OCI-LY7 (cell line): ENCODE data around the gene MYZAP. TPM values are rescaled to one million over a fixed set of nuclear protein-coding genes. Genes with fewer than 3 reads are reported as not detected.

Experiments
- BruUV-seq: library from RNA; stranded (reverse); fragments of 400-500 nt; replicated peaks from 2 replicates; lab custom pipeline; 2021; lab: Mats Ljungman, UMichigan
- CTCF ChIA-PET: fragments of 300-600 bp; sonication (Branson Sonifier 250); formaldehyde crosslinking; loops from one replicate; lab custom pipeline; 2022; ENCODE audit warnings: antibody characterized with exemption; ENCODE audit not compliant: unreplicated experiment; lab: Charles Lee
- POLR2A ChIA-PET: fragments of 300-600 bp; sonication (Branson Sonifier 250); formaldehyde crosslinking; loops from one replicate; lab custom pipeline; 2022; ENCODE audit warnings: antibody characterized with exemption; lab: Charles Lee
- DNase-seq: peaks from one replicate; pipeline ENCODE4 v3.0.0-alpha.2; 2015; ENCODE audit warnings: low spot score
- H2AFZ ChIP-seq: fragments of 200-600 bp; sonication (generic), shearing (Covaris generic); 2 replicates; pipeline ENCODE4 v1.6.1; 2014; ENCODE audit warnings: mild to moderate bottlenecking, antibody characterized with exemption, low read length, moderate library complexity
- H3K27ac ChIP-seq: fragments of 200-600 bp; sonication (generic); 2 replicates; pipeline ENCODE4 v1.5.1; 2014; ENCODE audit warnings: mixed run types, low read depth, mild to moderate bottlenecking, moderate library complexity, low read length, inconsistent platforms; ENCODE audit not compliant: poor library complexity, severe bottlenecking
- H3K36me3 ChIP-seq: fragments of 200-600 bp; sonication (generic); 2 replicates; pipeline ENCODE4 v1.6.1; 2014; ENCODE audit warnings: mild to moderate bottlenecking, antibody characterized with exemption, low read length, moderate library complexity, mixed read lengths; ENCODE audit not compliant: insufficient read depth
- H3K4me1 ChIP-seq: fragments of 200-600 bp; sonication (generic); 2 replicates; pipeline ENCODE4 v1.5.1; 2014; ENCODE audit warnings: mild to moderate bottlenecking, low read length; ENCODE audit not compliant: insufficient read depth, poor library complexity, severe bottlenecking
- H3K4me2 ChIP-seq: fragments of 200-600 bp; sonication (generic); 2 replicates; pipeline ENCODE4 v1.6.1; 2014; ENCODE audit warnings: mild to moderate bottlenecking, low read length
- H3K4me3 ChIP-seq: fragments of 200-600 bp; sonication (generic); 2 replicates; pipeline ENCODE4 v1.5.1; 2014; ENCODE audit warnings: mild to moderate bottlenecking, low read depth, low read length; ENCODE audit not compliant: poor library complexity, severe bottlenecking
- H3K79me2 ChIP-seq: fragments of 200-600 bp; sonication (generic); 2 replicates; pipeline ENCODE4 v1.6.1; 2016; ENCODE audit warnings: low read depth, mild to moderate bottlenecking, low read length, moderate library complexity, mixed read lengths; ENCODE audit not compliant: insufficient read depth
- H3K9me2 ChIP-seq: fragments of 200-600 bp; sonication (generic); 2 replicates; pipeline ENCODE4 v1.6.1; 2016; ENCODE audit warnings: mild to moderate bottlenecking, low read length, mixed read lengths; ENCODE audit not compliant: insufficient read depth
- H3K9me3 ChIP-seq: fragments of 200-600 bp; sonication (generic); 2 replicates; pipeline ENCODE4 v1.6.1; 2014; ENCODE audit warnings: mild to moderate bottlenecking, mixed run types, low read length, mixed read lengths
- H4K20me1 ChIP-seq: fragments of 200-600 bp; sonication (generic); 2 replicates; pipeline ENCODE4 v1.6.1; 2014; ENCODE audit warnings: mild to moderate bottlenecking, antibody characterized with exemption, low read length, moderate library complexity, mixed read lengths; ENCODE audit not compliant: insufficient read depth
- CTCF ChIP-seq: fragments of 200-600 bp; sonication (generic); conservative IDR thresholded peaks from 2 replicates; pipeline ENCODE4 v1.5.1; 2014; ENCODE audit warnings: mild to moderate bottlenecking, antibody characterized with exemption, low read length, moderate library complexity, mixed read lengths
- EZH2phosphoT487 ChIP-seq: fragments of 200-600 bp; sonication (generic); IDR thresholded peaks from 2 replicates; pipeline ENCODE4 v1.6.1; 2018; ENCODE audit warnings: low read depth, borderline replicate concordance, mild to moderate bottlenecking, mixed run types, antibody characterized with exemption, low read length, moderate library complexity, mixed read lengths
- intact Hi-C: fragments of 100-400 bp; cut with micrococcal nuclease; formaldehyde crosslinking; loops from one replicate; pipeline ENCODE4 v1.10.0; 2022; ENCODE audit not compliant: unreplicated experiment
- total RNA-seq, 2 experiments: library from RNA; depleted of rRNA in 1 of 2; stranded (reverse); fragments of >200 nt in 1 of 2; shearing (Covaris generic) in 1 of 2; gene quantifications; 2 replicates each; pipeline ENCODE4 v1.2.3, GENCODE V29; 2014 to 2022

The MYZAP gene
- total RNA-seq, 2 experiments from 2014 or later = not detected

DNA sequence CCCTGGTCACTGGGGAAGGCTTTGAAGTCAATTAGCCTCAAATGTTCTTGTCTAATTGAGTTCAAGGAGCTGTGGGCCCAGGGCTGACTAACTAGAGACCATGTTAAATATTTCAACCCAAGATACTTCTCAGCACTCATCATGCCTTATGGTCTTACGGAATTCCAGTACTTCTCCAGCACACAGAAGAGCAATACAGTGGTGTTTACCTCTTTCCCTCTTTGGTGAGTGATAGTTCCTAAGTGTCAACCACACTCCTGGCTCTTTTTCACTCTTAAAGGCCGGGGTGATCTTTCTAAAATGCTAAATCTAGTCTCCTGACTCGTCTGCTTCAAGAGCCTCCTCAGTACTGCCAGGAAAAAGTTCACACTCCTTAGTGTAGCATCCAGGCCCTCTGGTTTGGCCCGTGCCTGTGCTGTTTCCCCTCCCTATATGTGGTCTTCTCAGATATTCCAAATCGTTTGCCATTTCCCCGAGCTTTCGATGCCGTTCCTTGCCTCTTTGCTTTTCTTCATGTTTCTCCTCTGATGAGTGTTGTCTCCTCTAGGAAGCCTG, 4.7 kb downstream of the MYZAP start:
- Histone ChIP-seq H3K4me1 (no peaks in the 10 kb centered on the region), H3K27ac (no peak overlapping the region), H3K4me3 (no peak overlapping the region), H3K36me3 (no peaks in the 10 kb centered on the region), H3K9me3 (no peaks in the 10 kb centered on the region), H3K79me2 (no peaks in the 10 kb centered on the region), H3K4me2 (no peak overlapping the region), H4K20me1 (no peaks in the 10 kb centered on the region), H2AFZ (no peak overlapping the region), H3K9me2 (no peaks in the 10 kb centered on the region)
- POLR2A ChIA-PET = no interaction called here
- TF ChIP-seq EZH2phosphoT487 (no peak), CTCF (no peak)
- BruUV-seq = no TSS peak
- DNase-seq = no peak
- intact Hi-C loops = no loop called here
- CTCF ChIA-PET = no interaction called here

GRCh38 chr15:57596978-57597377, 5.3 kb downstream of the MYZAP start:
- Histone ChIP-seq H4K20me1 (no peaks in the 10 kb centered on the region), H2AFZ (no peak overlapping the region), H3K9me2 (no peaks in the 10 kb centered on the region), H3K36me3 (no peaks in the 10 kb centered on the region), H3K79me2 (no peaks in the 10 kb centered on the region), H3K4me3 (no peak overlapping the region), H3K9me3 (no peaks in the 10 kb centered on the region), H3K4me2 (no peak overlapping the region), H3K4me1 (no peaks in the 10 kb centered on the region), H3K27ac (no peak overlapping the region)
- no peak for DNase-seq
- BruUV-seq = no TSS peak
- no peak for TF ChIP-seq CTCF
- TF ChIP-seq EZH2phosphoT487 = no peak
- ChIA-PET POLR2A (no interaction called here), CTCF (no interaction called here)
- intact Hi-C loops = no loop called here

DNA sequence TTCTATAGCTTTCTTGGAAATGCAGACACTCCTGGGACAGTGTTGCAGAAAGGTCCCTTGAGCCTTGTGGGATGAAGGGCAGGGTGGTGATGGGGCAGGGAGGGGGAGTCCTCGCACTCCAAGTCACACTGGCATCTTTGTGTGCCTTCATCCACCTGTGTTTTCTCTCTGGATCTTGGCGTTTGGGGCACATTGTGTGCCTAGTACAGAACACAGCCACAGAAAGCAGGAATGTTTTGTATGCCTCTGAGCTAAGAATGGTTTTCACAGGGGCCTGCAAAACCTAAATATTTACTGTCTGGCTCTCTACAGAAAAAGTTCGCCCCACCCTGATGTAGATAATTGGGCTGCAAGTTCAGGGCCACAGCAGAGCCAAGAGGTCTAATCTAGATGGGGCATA, 5.7 kb downstream of the MYZAP start:
- Histone ChIP-seq H3K79me2 (no peaks in the 10 kb centered on the region), H3K9me3 (no peaks in the 10 kb centered on the region), H3K36me3 (no peaks in the 10 kb centered on the region), H3K4me1 (no peaks in the 10 kb centered on the region), H4K20me1 (no peaks in the 10 kb centered on the region), H3K9me2 (no peaks in the 10 kb centered on the region), H3K4me3 (no peak overlapping the region), H3K4me2 (no peak overlapping the region), H2AFZ (no peak overlapping the region), H3K27ac (no peak overlapping the region)
- CTCF ChIA-PET = no interaction called here
- POLR2A ChIA-PET = no interaction called here
- BruUV-seq = no TSS peak
- no peak for DNase-seq
- TF ChIP-seq EZH2phosphoT487 = no peak
- no peak for TF ChIP-seq CTCF
- intact Hi-C loops = no loop called here
